ENCODE results near the gene GTF3C5.

DNA sequence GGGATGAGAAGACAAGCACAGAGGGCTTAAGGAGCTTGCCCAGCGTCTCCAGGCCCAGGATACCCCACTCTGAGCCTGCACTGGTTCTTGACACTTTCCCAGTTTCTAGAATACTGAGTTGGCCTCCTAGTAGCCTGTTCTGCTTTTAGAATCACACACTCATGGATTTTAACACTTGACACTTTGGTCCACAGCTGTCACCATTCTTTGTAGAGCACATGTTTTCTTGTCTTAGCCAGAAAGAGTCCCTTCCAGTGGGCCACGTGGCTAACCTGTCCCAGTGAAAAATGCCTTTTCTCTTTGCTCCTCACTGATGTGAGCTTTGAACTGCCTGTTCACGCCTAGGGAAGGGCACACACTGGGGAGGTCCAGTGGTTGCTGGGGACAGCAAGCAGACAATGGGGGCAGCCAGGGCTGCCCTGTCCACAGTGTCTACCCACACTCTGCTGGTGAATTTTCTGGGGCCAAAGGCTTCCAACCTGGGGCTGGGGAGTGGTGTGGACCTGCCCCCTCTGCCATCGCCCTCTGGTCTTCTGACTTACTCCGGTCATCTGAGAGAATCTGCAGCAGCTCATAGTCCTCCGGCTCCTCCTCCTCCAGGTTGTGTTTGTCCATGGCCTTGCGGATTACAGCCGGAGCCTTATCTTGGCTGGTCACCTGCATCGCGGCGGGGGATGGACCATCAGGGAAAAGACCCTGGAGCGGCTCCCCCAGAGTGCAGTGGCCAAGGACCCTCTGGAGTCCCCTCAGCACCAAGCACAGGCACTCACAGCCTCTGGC lies 69.1 kb downstream of the GTF3C5 start:
- TF ChIP-seq, protein P1, sequence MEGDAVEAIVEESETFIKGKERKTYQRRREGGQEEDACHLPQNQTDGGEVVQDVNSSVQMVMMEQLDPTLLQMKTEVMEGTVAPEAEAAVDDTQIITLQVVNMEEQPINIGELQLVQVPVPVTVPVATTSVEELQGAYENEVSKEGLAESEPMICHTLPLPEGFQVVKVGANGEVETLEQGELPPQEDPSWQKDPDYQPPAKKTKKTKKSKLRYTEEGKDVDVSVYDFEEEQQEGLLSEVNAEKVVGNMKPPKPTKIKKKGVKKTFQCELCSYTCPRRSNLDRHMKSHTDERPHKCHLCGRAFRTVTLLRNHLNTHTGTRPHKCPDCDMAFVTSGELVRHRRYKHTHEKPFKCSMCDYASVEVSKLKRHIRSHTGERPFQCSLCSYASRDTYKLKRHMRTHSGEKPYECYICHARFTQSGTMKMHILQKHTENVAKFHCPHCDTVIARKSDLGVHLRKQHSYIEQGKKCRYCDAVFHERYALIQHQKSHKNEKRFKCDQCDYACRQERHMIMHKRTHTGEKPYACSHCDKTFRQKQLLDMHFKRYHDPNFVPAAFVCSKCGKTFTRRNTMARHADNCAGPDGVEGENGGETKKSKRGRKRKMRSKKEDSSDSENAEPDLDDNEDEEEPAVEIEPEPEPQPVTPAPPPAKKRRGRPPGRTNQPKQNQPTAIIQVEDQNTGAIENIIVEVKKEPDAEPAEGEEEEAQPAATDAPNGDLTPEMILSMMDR (IDR thresholded peaks at IDR 0.05; ENCODE audit: insufficient read depth, low read depth, low read length) = no peak
- TF ChIP-seq EZH2 (IDR thresholded peaks at IDR 0.05; ENCODE audit: insufficient read depth, low read length) = no peak
